Endothelial cell of umbilical vein (primary cell): ENCODE measurements around the gene UBASH3B. TPM values are rescaled to one million over a fixed set of nuclear protein-coding genes. Genes with fewer than 3 reads are reported as not detected.

Experiments
- BruUV-seq: library from RNA; stranded (reverse); fragments of 400-500 nt; replicated peaks from 2 replicates; lab custom pipeline; 2021; lab: Mats Ljungman, UMichigan
- CTCF ChIA-PET: fragments of 300-600, 350-600 bp; sonication (Branson Sonifier 250); formaldehyde crosslinking; loops from one replicate; lab custom pipeline; 2021; ENCODE audit warnings: antibody characterized with exemption, inconsistent platforms; lab: Charles Lee
- POLR2A ChIA-PET: fragments of 300-600, 350-600 bp; sonication (Branson Sonifier 250); formaldehyde crosslinking; loops from one replicate; lab custom pipeline; 2021; ENCODE audit warnings: antibody characterized with exemption, inconsistent platforms; lab: Charles Lee
- DNase-seq: peaks from one replicate; pipeline ENCODE4 v3.0.0-alpha.2; 2011; ENCODE audit warnings: low read depth, low spot score
- FAIRE-seq: peaks from 2 replicates; lab custom pipeline; 2011; peaks lifted over from hg19 to GRCh38; lab: Jason Lieb, UNC
- H2AFZ ChIP-seq: 2 replicates; pipeline ENCODE4 v1.6.0; 2012; ENCODE audit warnings: low read depth, low read length, control low read depth, inconsistent platforms
- H3K27ac ChIP-seq: 2 replicates; pipeline ENCODE4 v1.5.1; 2011; ENCODE audit warnings: low read depth, mild to moderate bottlenecking, control low read depth, low read length, moderate library complexity; ENCODE audit not compliant: insufficient read depth
- H3K27me3 ChIP-seq, 2 experiments: 2 replicates each; pipeline versions ENCODE4 v1.6.0 to v1.6.1; 2011; ENCODE audit warnings: low read length in 2 of 2, mixed read lengths in 1 of 2; ENCODE audit not compliant: control insufficient read depth in 2 of 2, insufficient read depth in 2 of 2
- H3K36me3 ChIP-seq, 2 experiments: 2 replicates in 1 of 2; 3 replicates in 1 of 2; pipeline ENCODE4 v1.5.1; 2011; ENCODE audit warnings: low read length in 2 of 2, mild to moderate bottlenecking in 1 of 2, moderate library complexity in 1 of 2; ENCODE audit not compliant: control insufficient read depth in 2 of 2, insufficient read depth in 2 of 2; ENCODE audit errors: extremely low read depth in 1 of 2
- H3K4me1 ChIP-seq: 3 replicates; pipeline ENCODE4 v1.5.1; 2011; ENCODE audit warnings: mild to moderate bottlenecking, low read length; ENCODE audit not compliant: control insufficient read depth, insufficient read depth; ENCODE audit errors: extremely low read depth
- H3K4me2 ChIP-seq: 2 replicates; pipeline ENCODE4 v1.6.1; 2011; ENCODE audit warnings: low read length, control low read depth, mixed read lengths; ENCODE audit not compliant: insufficient read depth
- H3K4me3 ChIP-seq, 3 experiments: fragments of 200-600 bp in 1 of 3; sonication (generic), shearing (Covaris generic) in 1 of 3; replicated peaks in 1 of 3; 2 replicates each; pipeline ENCODE4 v1.5.1; 2011 to 2016; ENCODE audit warnings: control low read depth in 3 of 3, low read length in 3 of 3, mild to moderate bottlenecking in 2 of 3, inconsistent platforms in 1 of 3, low read depth in 1 of 3, moderate library complexity in 1 of 3; ENCODE audit not compliant: insufficient read depth in 1 of 3
- H3K79me2 ChIP-seq: 2 replicates; pipeline ENCODE4 v1.6.0; 2012; ENCODE audit warnings: low read length, inconsistent platforms; ENCODE audit not compliant: control insufficient read depth, insufficient read depth
- H3K9ac ChIP-seq: replicated peaks from 2 replicates; pipeline ENCODE3; 2011; ENCODE audit warnings: low read length, control low read depth; ENCODE audit not compliant: insufficient read depth; ENCODE audit errors: extremely low read depth
- H3K9me1 ChIP-seq: replicated peaks from 3 replicates; pipeline ENCODE4 v1.6.0; 2011; ENCODE audit warnings: mild to moderate bottlenecking, low read length; ENCODE audit not compliant: control insufficient read depth, insufficient read depth; ENCODE audit errors: extremely low read depth
- H3K9me3 ChIP-seq: replicated peaks from 2 replicates; pipeline ENCODE4 v1.5.1; 2012; ENCODE audit warnings: low read length, inconsistent platforms; ENCODE audit not compliant: control insufficient read depth, insufficient read depth
- H4K20me1 ChIP-seq: replicated peaks from 2 replicates; pipeline ENCODE3; 2011; ENCODE audit warnings: mild to moderate bottlenecking, low read length; ENCODE audit not compliant: control insufficient read depth, insufficient read depth; ENCODE audit errors: extremely low read depth
- EZH2 ChIP-seq: IDR thresholded peaks from 2 replicates; pipeline ENCODE4 v1.6.1; 2012; ENCODE audit warnings: borderline replicate concordance, low read depth, mild to moderate bottlenecking, moderate library complexity, low read length, inconsistent platforms; ENCODE audit not compliant: severe bottlenecking
- GATA2 ChIP-seq: IDR thresholded peaks from 2 replicates; pipeline ENCODE4 v1.7.0; 2011; ENCODE audit warnings: low read depth, mild to moderate bottlenecking, moderate library complexity, mixed read lengths, low read length; ENCODE audit not compliant: insufficient read length, insufficient read depth
- POLR2A ChIP-seq: IDR thresholded peaks from 2 replicates; pipeline ENCODE4 v1.6.1; 2012; ENCODE audit warnings: low read depth, mild to moderate bottlenecking, control low read depth, low read length
- POLR2AphosphoS5 ChIP-seq: IDR thresholded peaks from 2 replicates; pipeline ENCODE4 v1.6.1; 2012; ENCODE audit warnings: low read depth, mild to moderate bottlenecking, control low read depth, low read length, moderate library complexity; ENCODE audit not compliant: insufficient read depth
- dilution Hi-C: fragments of 300-500 bp; cut with MboI; formaldehyde crosslinking; loops from one replicate; pipeline ENCODE4 v1.15.0; 2019; ENCODE audit warnings: low sequenced_read_pairs; ENCODE audit not compliant: extremely low pct_ligation_motif_present
- intact Hi-C: fragments of 100-400 bp; cut with micrococcal nuclease; formaldehyde crosslinking; loops from one replicate; pipeline ENCODE4 v1.10.0; 2022
- polyA plus RNA-seq, 4 experiments: library from polyadenylated mRNA; depleted of rRNA in 3 of 4; stranded (reverse) in 3 of 4; unstranded in 1 of 4; fragments of >200 nt; gene quantifications; 2 replicates each; pipeline versions ENCODE4 v1.2.1 to v1.2.3, GENCODE V29; 2011 to 2012; ENCODE audit warnings: missing spikeins in 1 of 4
- total RNA-seq: library from RNA; stranded (reverse); gene quantifications from 2 replicates; pipeline ENCODE4 v1.2.3, GENCODE V29; 2021

The UBASH3B gene
- total and polyA plus RNA-seq, 2 donors (not counting 3 experiments of a cell fraction or from before 2014, with no cell fraction given): 23.7 to 38.1 TPM

DNA sequence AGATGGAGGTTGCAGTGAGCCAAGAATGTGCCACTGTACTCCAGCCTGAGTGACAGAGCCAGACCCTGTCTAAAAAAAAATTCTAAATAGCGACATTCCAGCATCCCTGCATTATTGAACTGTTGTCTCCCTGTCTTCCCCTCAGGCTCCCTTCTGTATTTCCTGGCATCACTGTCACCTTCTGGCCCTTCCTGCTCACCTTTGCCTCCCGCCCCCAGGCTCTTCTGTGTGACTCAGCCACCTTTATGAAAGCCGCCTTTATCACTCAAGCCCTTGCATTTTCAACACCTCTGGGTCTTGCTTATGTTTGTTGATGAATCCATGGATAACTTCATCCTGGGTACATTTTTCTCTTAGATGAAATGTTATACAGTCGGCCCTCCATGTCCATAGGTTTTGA lies 21.1 kb downstream of the UBASH3B start:
- DNase-seq (no peak), FAIRE-seq (no peak)
- ChIA-PET POLR2A (no interaction called here), CTCF (no interaction called here)
- Histone ChIP-seq H4K20me1 (no peaks in the 10 kb centered on the region), H3K27ac (no peak overlapping the region), H3K9me3 (no peaks in the 10 kb centered on the region), H3K79me2 (peaks cover 8% of the 10 kb centered on the region), H3K4me1 (peaks cover 11% of the 10 kb centered on the region), H3K9ac (no peak overlapping the region), H3K4me2 (no peak overlapping the region), H2AFZ (no peak overlapping the region), H3K27me3 (no peaks in the 10 kb centered on the region), H3K4me3 (no peak overlapping the region), H3K9me1 (no peaks in the 10 kb centered on the region), H3K36me3 (no peaks in the 10 kb centered on the region)
- intact Hi-C loops: no loop called here
- BruUV-seq: no TSS peak
- no peak for TF ChIP-seq POLR2AphosphoS5
- dilution Hi-C loops: no loop called here

DNA sequence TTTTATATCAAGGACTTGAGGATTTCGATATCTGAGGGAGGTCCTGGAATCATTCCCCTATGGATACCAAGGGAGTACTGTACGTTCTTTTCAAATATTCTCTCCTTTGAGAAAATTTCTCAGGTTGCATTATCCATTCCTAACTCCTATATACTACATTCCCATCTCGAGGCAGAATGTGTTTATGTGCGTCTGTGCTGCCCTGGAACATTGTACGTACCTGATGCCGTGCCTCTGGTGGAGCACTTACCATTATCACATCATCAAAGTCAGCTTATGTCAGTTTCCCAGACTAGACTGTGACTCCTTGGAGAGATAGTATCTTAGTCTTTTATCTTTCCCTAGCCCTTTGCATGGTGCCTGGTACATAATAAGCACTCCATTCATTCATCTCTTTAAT lies 21.7 kb downstream of the UBASH3B start:
- no peak overlapping the region for H3K27ac ChIP-seq
- H3K27me3 ChIP-seq: no peaks in the 10 kb centered on the region
- TF ChIP-seq POLR2A (no peak), EZH2 (no peak), POLR2AphosphoS5 (no peak), GATA2 (no peak)
- H3K9me3 ChIP-seq: no peaks in the 10 kb centered on the region
- no peak for DNase-seq
- no peak for FAIRE-seq
- H3K4me2 ChIP-seq: no peak overlapping the region
- ChIA-PET CTCF (no interaction called here), POLR2A (no interaction called here)
- dilution Hi-C loops: no loop called here
- no peak overlapping the region for H3K9ac ChIP-seq
- intact Hi-C loops: no loop called here
- H3K4me1 ChIP-seq: peaks cover 11% of the 10 kb centered on the region
- no peaks in the 10 kb centered on the region for H3K9me1 ChIP-seq
- H3K79me2 ChIP-seq: peaks cover 8% of the 10 kb centered on the region
- BruUV-seq: no TSS peak
- H3K4me3 ChIP-seq: no peak overlapping the region
- H3K36me3 ChIP-seq: no peaks in the 10 kb centered on the region
- H2AFZ ChIP-seq: no peak overlapping the region
- H4K20me1 ChIP-seq: no peaks in the 10 kb centered on the region
